IPS DF 4.7 (cell line): ENCODE measurements around the gene PTPN21.

Experiments
- DNase-seq: peaks from one replicate; pipeline ENCODE4 v3.0.0-alpha.2; 2013; ENCODE audit warnings: low spot score; ENCODE audit errors: extremely low read depth

PTPN21 gene

GRCh38 chr14:88554457-88555286 lies at the start of gene PTPN21:
Gene PTPN21 (minus strand): TSS chr14:88555007. CDS start chr14:88550417, 4,590 bp downstream.
- DNase-seq: no peak

GRCh38 chr14:88604212-88604611 lies 49.4 kb upstream of the PTPN21 start:
- DNase-seq: no peak

- DNase-seq: no peak
These were observed 45.1 kb upstream of the PTPN21 start for GRCh38 chr14:88599761-88600439.

GRCh38 chr14:88599326-88599725 lies 44.5 kb upstream of the PTPN21 start:
- no peak for DNase-seq

- DNase-seq: no peak
These were observed 43.4 kb upstream of the PTPN21 start for GRCh38 chr14:88598097-88598675.

- no peak for DNase-seq
These were observed 42.8 kb upstream of the PTPN21 start for GRCh38 chr14:88597601-88598000.

GRCh38 chr14:88597038-88597437 lies 42.2 kb upstream of the PTPN21 start:
- DNase-seq: no peak

- no peak for DNase-seq
These were observed 37.2 kb upstream of the PTPN21 start for GRCh38 chr14:88592031-88592430.

- DNase-seq: no peak
These were observed 35.4 kb upstream of the PTPN21 start for GRCh38 chr14:88590173-88590572.

GRCh38 chr14:88588081-88588480 lies 33.3 kb upstream of the PTPN21 start:
- DNase-seq: no peak

- no peak for DNase-seq
These were observed 29.6 kb upstream of the PTPN21 start for GRCh38 chr14:88584451-88584850.

GRCh38 chr14:88576222-88576621 lies 21.4 kb upstream of the PTPN21 start:
- no peak for DNase-seq

- no peak for DNase-seq
These were observed 17.3 kb upstream of the PTPN21 start for GRCh38 chr14:88572117-88572516.

GRCh38 chr14:88568196-88568595 lies 13.4 kb upstream of the PTPN21 start:
- no peak for DNase-seq

- no peak for DNase-seq
These were observed 10.6 kb upstream of the PTPN21 start for GRCh38 chr14:88565427-88565826.

- no peak for DNase-seq
These were observed 9.0 kb upstream of the PTPN21 start for GRCh38 chr14:88563845-88564244.

GRCh38 chr14:88562831-88563686 lies 8.3 kb upstream of the PTPN21 start, which contains the start of gene ZC3H14:
Gene ZC3H14 (plus strand): TSS chr14:88563037. CDS start chr14:88563134, 97 bp downstream.
- DNase-seq: peak; percentile 64

GRCh38 chr14:88562532-88562830 lies 7.7 kb upstream of the PTPN21 start:
- DNase-seq: no peak

- DNase-seq: no peak
These were observed 5.0 kb upstream of the PTPN21 start for GRCh38 chr14:88559852-88560251.

GRCh38 chr14:88556581-88556980 lies 1.8 kb upstream of the PTPN21 start:
- DNase-seq: no peak

- no peak for DNase-seq
These were observed 836 bp downstream of the PTPN21 start for GRCh38 chr14:88553886-88554456.
